ENCODE results near the gene SLC7A1. TPM values are rescaled to one million over a fixed set of nuclear protein-coding genes. Genes with fewer than 3 reads are reported as not detected.

Gene SLC7A1
- total RNA-seq, 4 donors from 2014 or later = 1.6 to 4.6 (median 3.7) TPM

DNA sequence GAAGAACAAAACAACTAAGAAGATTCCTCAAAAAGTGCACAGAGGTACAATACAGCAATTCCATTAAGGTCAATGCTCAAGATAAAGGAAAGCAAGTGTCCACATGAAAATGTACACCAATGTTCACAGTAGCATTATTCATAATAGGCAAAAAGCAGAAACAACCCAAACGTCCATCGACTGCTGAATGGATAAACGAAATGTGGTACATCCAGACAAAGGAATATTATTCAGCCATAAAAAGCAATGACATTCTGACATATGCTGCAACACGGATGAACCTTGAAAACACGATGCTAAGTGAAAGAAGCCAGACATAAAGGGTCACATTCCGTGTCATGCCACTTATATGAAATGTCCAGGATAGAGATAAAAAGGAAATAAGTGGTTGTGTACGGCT, 29.3 kb downstream of the SLC7A1 start:
- H3K4me1 ChIP-seq = no peaks in the 10 kb centered on the region
- TF ChIP-seq, protein P1, sequence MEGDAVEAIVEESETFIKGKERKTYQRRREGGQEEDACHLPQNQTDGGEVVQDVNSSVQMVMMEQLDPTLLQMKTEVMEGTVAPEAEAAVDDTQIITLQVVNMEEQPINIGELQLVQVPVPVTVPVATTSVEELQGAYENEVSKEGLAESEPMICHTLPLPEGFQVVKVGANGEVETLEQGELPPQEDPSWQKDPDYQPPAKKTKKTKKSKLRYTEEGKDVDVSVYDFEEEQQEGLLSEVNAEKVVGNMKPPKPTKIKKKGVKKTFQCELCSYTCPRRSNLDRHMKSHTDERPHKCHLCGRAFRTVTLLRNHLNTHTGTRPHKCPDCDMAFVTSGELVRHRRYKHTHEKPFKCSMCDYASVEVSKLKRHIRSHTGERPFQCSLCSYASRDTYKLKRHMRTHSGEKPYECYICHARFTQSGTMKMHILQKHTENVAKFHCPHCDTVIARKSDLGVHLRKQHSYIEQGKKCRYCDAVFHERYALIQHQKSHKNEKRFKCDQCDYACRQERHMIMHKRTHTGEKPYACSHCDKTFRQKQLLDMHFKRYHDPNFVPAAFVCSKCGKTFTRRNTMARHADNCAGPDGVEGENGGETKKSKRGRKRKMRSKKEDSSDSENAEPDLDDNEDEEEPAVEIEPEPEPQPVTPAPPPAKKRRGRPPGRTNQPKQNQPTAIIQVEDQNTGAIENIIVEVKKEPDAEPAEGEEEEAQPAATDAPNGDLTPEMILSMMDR (IDR thresholded peaks at IDR 0.05 in 4 of 5, conservative IDR thresholded peaks at IDR 0.05 in 1 of 5) = no peak
- no peak for TF ChIP-seq POLR2A (IDR thresholded peaks at IDR 0.05)
- H3K27me3 ChIP-seq = no peaks in the 10 kb centered on the region
- intact Hi-C loops (cut with DNase I; ENCODE audit: low total_unique reads) (no loop called here), in situ Hi-C loops (cut with MboI; ENCODE audit: low sequenced_read_pairs in 4 of 4) (no loop called here)
- H3K9me3 ChIP-seq = no peaks in the 10 kb centered on the region
- no peak for DNase-seq
- H3K4me3 ChIP-seq = no peak overlapping the region
- H3K27ac ChIP-seq = no peak overlapping the region
- no peaks in the 10 kb centered on the region for H3K36me3 ChIP-seq
- no peak for ATAC-seq

DNA sequence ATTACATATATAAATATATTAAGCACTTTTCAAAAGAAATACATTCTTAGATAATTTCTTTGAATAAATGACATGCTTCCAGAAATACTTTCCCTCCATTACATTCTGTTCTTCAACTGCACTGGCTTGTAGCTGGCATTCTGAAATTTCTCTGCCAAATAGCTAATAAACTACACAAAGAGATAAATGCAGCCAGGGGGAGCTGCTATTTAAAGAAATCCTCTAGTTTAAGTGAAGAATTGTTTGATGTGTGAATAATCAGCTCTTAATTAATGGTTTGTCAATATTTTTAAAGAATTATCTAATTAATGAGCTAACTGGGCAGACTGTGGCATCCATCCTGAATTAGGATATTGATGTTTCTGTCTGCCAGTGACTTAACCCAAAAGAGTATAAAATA, 30.7 kb downstream of the SLC7A1 start:
- H3K9me3 ChIP-seq = no peaks in the 10 kb centered on the region
- no peaks in the 10 kb centered on the region for H3K4me1 ChIP-seq
- in situ Hi-C loops (cut with MboI; ENCODE audit: low sequenced_read_pairs in 4 of 4) = no loop called here
- H3K36me3 ChIP-seq = no peaks in the 10 kb centered on the region
- H3K27ac ChIP-seq = no peak overlapping the region
- no peak for DNase-seq
- intact Hi-C loops (cut with DNase I; ENCODE audit: low total_unique reads) = no loop called here
- ATAC-seq = no peak
- TF ChIP-seq, protein P1 (IDR thresholded peaks at IDR 0.05 in 4 of 5, conservative IDR thresholded peaks at IDR 0.05 in 1 of 5) = no peak
- no peak for TF ChIP-seq POLR2A (IDR thresholded peaks at IDR 0.05)
- no peaks in the 10 kb centered on the region for H3K27me3 ChIP-seq
- no peak overlapping the region for H3K4me3 ChIP-seq

GRCh38 chr13:29564373-29564772, 31.1 kb downstream of the SLC7A1 start:
- ATAC-seq = no peak

GRCh38 chr13:29563941-29564340, 31.5 kb downstream of the SLC7A1 start:
- in situ Hi-C loops (cut with MboI; ENCODE audit: low sequenced_read_pairs in 4 of 4) (no loop called here), intact Hi-C loops (cut with DNase I; ENCODE audit: low total_unique reads) (no loop called here)
- Histone ChIP-seq H3K4me1 (no peaks in the 10 kb centered on the region), H3K9me3 (no peaks in the 10 kb centered on the region), H3K27me3 (no peaks in the 10 kb centered on the region), H3K27ac (no peak overlapping the region), H3K36me3 (no peaks in the 10 kb centered on the region), H3K4me3 (no peak overlapping the region)
- ATAC-seq (no peak), DNase-seq (no peak)
- no peak for TF ChIP-seq POLR2A (IDR thresholded peaks at IDR 0.05)
- TF ChIP-seq, protein P1 (IDR thresholded peaks at IDR 0.05 in 4 of 5, conservative IDR thresholded peaks at IDR 0.05 in 1 of 5) = no peak

More at GRCh38 chr13:29564373-29564772, 31.1 kb downstream of the SLC7A1 start:
- no peak for DNase-seq
- H3K27me3 ChIP-seq = no peaks in the 10 kb centered on the region
- no peak overlapping the region for H3K27ac ChIP-seq
- no peaks in the 10 kb centered on the region for H3K9me3 ChIP-seq
- in situ Hi-C loops (cut with MboI; ENCODE audit: low sequenced_read_pairs in 4 of 4) = no loop called here
- no peaks in the 10 kb centered on the region for H3K4me1 ChIP-seq
- H3K4me3 ChIP-seq = no peak overlapping the region
- no peaks in the 10 kb centered on the region for H3K36me3 ChIP-seq
- intact Hi-C loops (cut with DNase I; ENCODE audit: low total_unique reads) = no loop called here
- TF ChIP-seq POLR2A (IDR thresholded peaks at IDR 0.05) = no peak
- TF ChIP-seq, protein P1 (IDR thresholded peaks at IDR 0.05 in 4 of 5, conservative IDR thresholded peaks at IDR 0.05 in 1 of 5) = no peak

DNA sequence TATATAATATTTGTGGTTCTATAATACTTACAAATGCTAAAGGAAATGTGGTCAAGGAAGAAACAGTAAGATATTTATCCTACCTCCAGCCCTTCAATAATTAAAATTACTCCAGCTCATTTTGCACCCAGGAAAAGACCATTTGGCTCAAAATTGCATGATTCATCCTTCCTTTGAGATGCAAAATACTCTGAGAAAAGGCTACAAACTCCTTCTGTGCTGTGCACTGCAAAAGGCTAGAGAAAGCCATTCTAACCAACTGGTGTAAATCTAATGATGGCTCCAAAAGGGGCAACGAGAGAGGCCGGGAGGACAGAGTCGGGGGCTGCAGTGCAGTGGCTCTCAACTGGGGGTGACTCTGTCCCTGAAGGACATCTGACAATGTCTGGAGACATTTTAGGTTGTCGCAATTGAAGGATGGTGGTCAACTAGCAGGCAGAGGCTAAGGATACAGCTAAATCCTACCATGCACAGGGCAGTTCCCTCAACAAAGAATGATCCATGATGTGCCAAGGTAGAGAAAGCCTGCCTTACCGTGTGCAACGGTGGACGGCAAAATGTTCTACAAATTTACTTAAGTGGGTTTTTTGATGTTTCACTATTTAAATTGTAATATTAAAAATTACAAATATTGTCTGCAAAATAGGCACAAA, 32.6 kb downstream of the SLC7A1 start:
- Histone ChIP-seq H3K27me3 (no peaks in the 10 kb centered on the region), H3K9me3 (no peaks in the 10 kb centered on the region)
- in situ Hi-C loops (cut with MboI; ENCODE audit: low sequenced_read_pairs in 4 of 4) = no loop called here

More for the DNA sequence above, 32.6 kb downstream of the SLC7A1 start:
- Histone ChIP-seq H3K36me3 (no peaks in the 10 kb centered on the region), H3K4me1 (no peaks in the 10 kb centered on the region), H3K27ac (no peak overlapping the region), H3K4me3 (no peak overlapping the region)
- intact Hi-C loops (cut with DNase I; ENCODE audit: low total_unique reads) = no loop called here
- TF ChIP-seq, protein P1 (IDR thresholded peaks at IDR 0.05 in 4 of 5, conservative IDR thresholded peaks at IDR 0.05 in 1 of 5) = no peak
- no peak for TF ChIP-seq POLR2A (IDR thresholded peaks at IDR 0.05)
- DNase-seq (no peak), ATAC-seq (no peak)
